KMS-11 (cell line): ENCODE data around the gene SPATS2L.

Experiments used
- H2AFZ ChIP-seq: fragments of 200-600 bp; sonication (generic); 2 replicates; pipeline ENCODE4 v1.6.1; 2016; ENCODE audit warnings: antibody characterized with exemption, mixed run types, low read depth
- H3K27ac ChIP-seq: fragments of 200-600 bp; sonication (generic); 2 replicates; pipeline ENCODE4 v1.6.1; 2016; ENCODE audit warnings: mild to moderate bottlenecking, mixed run types
- H3K27me3 ChIP-seq: fragments of 200-600 bp; sonication (generic); 2 replicates; pipeline ENCODE4 v1.6.1; 2017; ENCODE audit warnings: mild to moderate bottlenecking, low read depth, mixed run types, moderate library complexity; ENCODE audit not compliant: insufficient read depth
- H3K36me3 ChIP-seq: fragments of 200-600 bp; sonication (generic); 2 replicates; pipeline ENCODE4 v1.6.1; 2017; ENCODE audit warnings: mild to moderate bottlenecking, mixed run types; ENCODE audit not compliant: insufficient read depth
- H3K4me1 ChIP-seq: fragments of 200-600 bp; sonication (generic); 2 replicates; pipeline ENCODE4 v1.6.1; 2016; ENCODE audit warnings: mild to moderate bottlenecking, low read depth, mixed run types; ENCODE audit not compliant: poor library complexity, severe bottlenecking
- H3K4me2 ChIP-seq: fragments of 200-600 bp; sonication (generic); 2 replicates; pipeline ENCODE4 v1.7.0; 2016; ENCODE audit warnings: mild to moderate bottlenecking, mixed run types
- H3K4me3 ChIP-seq: fragments of 200-600 bp; sonication (generic); IDR thresholded peaks from 2 replicates; pipeline ENCODE4 v1.6.1; 2017; ENCODE audit warnings: low read depth, low read length, mixed read lengths; ENCODE audit not compliant: insufficient read depth
- H3K79me2 ChIP-seq: fragments of 200-600 bp; sonication (generic); 2 replicates; pipeline ENCODE4 v1.6.1; 2016; ENCODE audit warnings: low read depth, mixed run types; ENCODE audit not compliant: insufficient read depth
- H3K9ac ChIP-seq: fragments of 200-600 bp; sonication (generic); 2 replicates; pipeline ENCODE4 v1.6.1; 2016; ENCODE audit warnings: mild to moderate bottlenecking, mixed run types
- H4K20me1 ChIP-seq: fragments of 200-600 bp; sonication (generic); 2 replicates; pipeline ENCODE4 v1.6.1; 2016; ENCODE audit warnings: mild to moderate bottlenecking, mixed run types; ENCODE audit not compliant: insufficient read depth
- TF ChIP-seq, protein P1 (sequence below): fragments of 200-600 bp; sonication (generic); conservative IDR thresholded peaks from 2 replicates; pipeline ENCODE4 v1.6.1; 2017; ENCODE audit warnings: low read depth, mild to moderate bottlenecking, antibody characterized with exemption, low read length, moderate library complexity, mixed read lengths

The SPATS2L gene

DNA sequence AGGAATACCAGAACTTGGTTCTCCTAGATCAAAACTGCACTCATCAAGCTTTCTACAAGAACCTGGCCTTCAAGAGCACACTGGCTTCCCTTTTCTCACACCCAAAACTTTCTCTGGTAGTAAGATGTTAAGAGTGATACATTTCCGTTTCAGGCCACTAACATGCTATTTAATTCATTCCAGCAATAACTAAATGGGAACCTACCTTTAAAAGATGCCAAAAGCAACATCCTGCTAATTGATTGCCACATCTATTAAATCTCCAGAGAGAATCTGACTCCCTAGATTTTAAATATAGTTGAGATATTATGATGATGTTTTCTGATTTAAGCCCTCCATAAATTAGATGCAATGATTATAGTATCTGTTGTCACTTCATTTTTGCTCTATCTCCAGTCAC is 131.8 kb downstream of the SPATS2L start:
- Histone ChIP-seq H3K36me3 (no peaks in the 10 kb centered on the region), H2AFZ (no peak overlapping the region), H3K27ac (no peak overlapping the region), H3K27me3 (no peaks in the 10 kb centered on the region), H3K4me1 (no peaks in the 10 kb centered on the region), H4K20me1 (no peaks in the 10 kb centered on the region), H3K4me2 (no peak overlapping the region), H3K4me3 (no peak overlapping the region), H3K79me2 (no peaks in the 10 kb centered on the region), H3K9ac (no peak overlapping the region)
- TF ChIP-seq, protein P1, sequence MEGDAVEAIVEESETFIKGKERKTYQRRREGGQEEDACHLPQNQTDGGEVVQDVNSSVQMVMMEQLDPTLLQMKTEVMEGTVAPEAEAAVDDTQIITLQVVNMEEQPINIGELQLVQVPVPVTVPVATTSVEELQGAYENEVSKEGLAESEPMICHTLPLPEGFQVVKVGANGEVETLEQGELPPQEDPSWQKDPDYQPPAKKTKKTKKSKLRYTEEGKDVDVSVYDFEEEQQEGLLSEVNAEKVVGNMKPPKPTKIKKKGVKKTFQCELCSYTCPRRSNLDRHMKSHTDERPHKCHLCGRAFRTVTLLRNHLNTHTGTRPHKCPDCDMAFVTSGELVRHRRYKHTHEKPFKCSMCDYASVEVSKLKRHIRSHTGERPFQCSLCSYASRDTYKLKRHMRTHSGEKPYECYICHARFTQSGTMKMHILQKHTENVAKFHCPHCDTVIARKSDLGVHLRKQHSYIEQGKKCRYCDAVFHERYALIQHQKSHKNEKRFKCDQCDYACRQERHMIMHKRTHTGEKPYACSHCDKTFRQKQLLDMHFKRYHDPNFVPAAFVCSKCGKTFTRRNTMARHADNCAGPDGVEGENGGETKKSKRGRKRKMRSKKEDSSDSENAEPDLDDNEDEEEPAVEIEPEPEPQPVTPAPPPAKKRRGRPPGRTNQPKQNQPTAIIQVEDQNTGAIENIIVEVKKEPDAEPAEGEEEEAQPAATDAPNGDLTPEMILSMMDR = no peak

GRCh38 chr2:200438846-200439245 is 132.4 kb downstream of the SPATS2L start:
- Histone ChIP-seq H2AFZ (no peak overlapping the region), H3K79me2 (no peaks in the 10 kb centered on the region), H3K36me3 (no peaks in the 10 kb centered on the region), H3K27ac (no peak overlapping the region), H3K4me1 (no peaks in the 10 kb centered on the region), H3K4me2 (no peak overlapping the region), H3K9ac (no peak overlapping the region), H3K4me3 (no peak overlapping the region), H4K20me1 (no peaks in the 10 kb centered on the region), H3K27me3 (no peaks in the 10 kb centered on the region)
- TF ChIP-seq, protein P1 = no peak

GRCh38 chr2:200439981-200440380 is 133.5 kb downstream of the SPATS2L start:
- TF ChIP-seq, protein P1 = no peak
- Histone ChIP-seq H3K27me3 (no peaks in the 10 kb centered on the region), H3K4me1 (no peaks in the 10 kb centered on the region), H3K4me2 (no peak overlapping the region), H4K20me1 (no peaks in the 10 kb centered on the region), H2AFZ (no peak overlapping the region), H3K27ac (no peak overlapping the region), H3K79me2 (no peaks in the 10 kb centered on the region), H3K9ac (no peak overlapping the region), H3K4me3 (no peak overlapping the region), H3K36me3 (no peaks in the 10 kb centered on the region)

DNA sequence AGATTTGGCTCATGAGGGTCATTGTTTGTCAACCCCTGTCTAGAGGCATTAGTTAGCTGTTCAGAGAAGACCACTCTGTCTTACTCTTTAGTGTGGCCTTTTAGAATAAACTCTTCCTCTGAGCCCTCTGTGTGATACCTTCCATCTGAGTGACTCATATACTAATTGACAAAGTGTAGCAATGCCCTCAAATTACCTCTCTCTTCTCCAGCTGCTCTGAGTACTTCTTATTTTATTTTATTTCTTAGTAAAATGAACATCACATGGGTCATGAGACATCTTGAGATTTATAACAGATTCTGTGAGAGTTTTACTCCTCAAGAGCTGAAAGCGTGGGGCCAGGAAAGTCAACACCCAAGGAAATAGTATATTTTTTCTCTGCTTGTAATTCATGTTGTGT is 136.0 kb downstream of the SPATS2L start:
- Histone ChIP-seq H3K9ac (no peak overlapping the region), H4K20me1 (no peaks in the 10 kb centered on the region), H3K79me2 (no peaks in the 10 kb centered on the region), H3K4me2 (no peak overlapping the region), H3K27ac (no peak overlapping the region), H2AFZ (no peak overlapping the region), H3K27me3 (no peaks in the 10 kb centered on the region), H3K4me3 (no peak overlapping the region), H3K36me3 (no peaks in the 10 kb centered on the region), H3K4me1 (peaks cover 9% of the 10 kb centered on the region)
- TF ChIP-seq, protein P1 = no peak
